CD4-positive, alpha-beta T cell (primary cell): ENCODE results near the gene GATD1. TPM values are rescaled to one million over a fixed set of nuclear protein-coding genes. Genes with fewer than 3 reads are reported as not detected.
"Not testable (repeated sequence)": the region's sequence is repeated elsewhere in the genome, so short reads cannot be mapped to it uniquely, and the experiment has no call there.

Experiments
- ATAC-seq: fragments of 200-7000 bp; cut with Tn5 transposase; one replicate; pipeline ENCODE4 v1.10.0; 2022; ENCODE audit warnings: mild to moderate bottlenecking; ENCODE audit not compliant: poor library complexity
- CTCF ChIA-PET: fragments of 350-600 bp; sonication (Branson Sonifier 250); formaldehyde crosslinking; loops from one replicate; lab custom pipeline; 2021; ENCODE audit warnings: antibody characterized with exemption, inconsistent platforms; lab: Charles Lee
- POLR2A ChIA-PET: fragments of 350-600 bp; sonication (Branson Sonifier 250); formaldehyde crosslinking; loops from one replicate; lab custom pipeline; 2021; ENCODE audit warnings: antibody characterized with exemption, inconsistent platforms; lab: Charles Lee
- DNase-seq, 14 experiments: peaks; one replicate each; pipeline ENCODE4 v3.0.0-alpha.2; 2013 to 2020; ENCODE audit warnings: mixed read lengths in 2 of 14
- H3K27ac ChIP-seq, 2 donors: one replicate each; pipeline versions ENCODE4 v1.5.1 to v1.7.0; 2013; ENCODE audit warnings: low read length in 2 of 2, low read depth in 1 of 2, mild to moderate bottlenecking in 1 of 2
- H3K27me3 ChIP-seq, 2 experiments: 1 replicate in 1 of 2; 2 replicates in 1 of 2; pipeline versions ENCODE4 v1.6.1 to v1.7.0; 2013; ENCODE audit warnings: low read length in 2 of 2, control low read depth in 1 of 2, mild to moderate bottlenecking in 1 of 2, moderate library complexity in 1 of 2; ENCODE audit not compliant: insufficient read depth in 2 of 2, control insufficient read depth in 1 of 2
- H3K36me3 ChIP-seq: one replicate; pipeline ENCODE4 v1.6.1; 2013; ENCODE audit warnings: low read length, control low read depth; ENCODE audit not compliant: insufficient read depth
- H3K4me1 ChIP-seq: one replicate; pipeline ENCODE4 v1.6.1; 2013; ENCODE audit warnings: low read length, control low read depth; ENCODE audit not compliant: insufficient read depth
- H3K4me3 ChIP-seq: one replicate; pipeline ENCODE4 v1.5.1; 2013; ENCODE audit warnings: mild to moderate bottlenecking, low read length, moderate library complexity
- H3K9me3 ChIP-seq, 2 experiments: 1 replicate in 1 of 2; 2 replicates in 1 of 2; pipeline versions ENCODE4 v1.6.1 to v1.7.0; 2013; ENCODE audit warnings: low read length in 2 of 2, mild to moderate bottlenecking in 2 of 2, control low read depth in 1 of 2, moderate library complexity in 1 of 2; ENCODE audit not compliant: control insufficient read depth in 1 of 2, insufficient read depth in 1 of 2
- H3K27ac Mint-ChIP-seq: one replicate; pipeline ENCODE4 v1.8.0; 2020; ENCODE audit warnings: mixed read lengths
- H3K27me3 Mint-ChIP-seq: one replicate; pipeline ENCODE4 v1.8.0; 2021; ENCODE audit warnings: mixed read lengths
- H3K36me3 Mint-ChIP-seq: one replicate; pipeline ENCODE4 v1.8.0; 2021; ENCODE audit warnings: low read depth, mixed read lengths
- H3K4me1 Mint-ChIP-seq: one replicate; pipeline ENCODE4 v1.8.0; 2021; ENCODE audit warnings: low read depth, mixed read lengths
- H3K4me3 Mint-ChIP-seq: one replicate; pipeline ENCODE4 v1.8.0; 2020; ENCODE audit warnings: mild to moderate bottlenecking, mixed read lengths
- H3K9me3 Mint-ChIP-seq: one replicate; pipeline ENCODE4 v1.8.0; 2020; ENCODE audit warnings: mixed read lengths
- intact Hi-C, 2 experiments: fragments of 100-400 bp; cut with DNase I in 1 of 2; cut with micrococcal nuclease in 1 of 2; formaldehyde crosslinking; loops; one replicate each; pipeline versions ENCODE4 v1.15.1 to v1.9.0; 2023 to 2025; cut with DNase I, micrococcal nuclease
- total RNA-seq, 174 experiments: library from RNA in 2 of 174; stranded (reverse) in 2 of 174; gene quantifications; one replicate each; pipeline ENCODE4 v1.2.3 and lab custom pipeline; 2021 to 2026
- TF ChIP-seq, protein P1 (sequence below): fragments of 200-600 bp; IDR thresholded peaks from one replicate; pipeline ENCODE4 v1.8.0; 2022; ENCODE audit warnings: antibody characterized with exemption, mild to moderate bottlenecking

GATD1 gene
- total RNA-seq, 2 experiments from 2014 or later, result 14.7 to 16.1 TPM

DNA sequence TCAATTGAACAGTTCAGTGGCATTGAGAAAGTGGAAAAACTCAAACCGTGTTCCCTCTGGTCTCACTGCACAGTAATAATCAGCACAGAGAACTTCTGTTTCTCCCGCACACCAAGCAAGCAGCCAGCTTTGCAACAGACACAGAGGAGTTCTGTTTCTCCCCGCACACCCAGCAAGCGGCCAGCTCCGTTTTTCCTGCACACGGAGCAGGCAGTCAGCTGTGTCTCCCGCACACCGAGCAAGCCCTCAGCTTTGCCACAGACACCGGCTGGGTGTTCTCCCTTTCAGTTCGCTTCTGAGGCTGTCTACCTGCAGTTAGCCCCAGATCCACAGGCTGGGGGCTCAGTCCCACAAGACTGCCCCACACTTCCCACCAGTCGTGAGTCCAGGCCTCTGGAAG lies 39.9 kb downstream of the GATD1 start:
- POLR2A ChIA-PET, result interaction anchor here (0.9 to 2.4 kb wide), 3 partner anchors 10 to 42 kb away, joined by 3 to 8 read pairs (median 4); partner anchors contain the start of genes DEAF1, TALDO1 and TMEM80
- H3K27ac Mint-ChIP-seq, result peak overlapping the region; percentile 47
- no peaks in the 10 kb centered on the region for H3K36me3 ChIP-seq
- no peaks in the 10 kb centered on the region for H3K36me3 Mint-ChIP-seq
- H3K4me3 Mint-ChIP-seq, result peak overlapping the region; percentile 44
- no peaks in the 10 kb centered on the region for H3K27me3 ChIP-seq
- H3K27ac ChIP-seq, result no peak overlapping the region
- peak; percentile 41 for ATAC-seq
- TF ChIP-seq, protein P1, sequence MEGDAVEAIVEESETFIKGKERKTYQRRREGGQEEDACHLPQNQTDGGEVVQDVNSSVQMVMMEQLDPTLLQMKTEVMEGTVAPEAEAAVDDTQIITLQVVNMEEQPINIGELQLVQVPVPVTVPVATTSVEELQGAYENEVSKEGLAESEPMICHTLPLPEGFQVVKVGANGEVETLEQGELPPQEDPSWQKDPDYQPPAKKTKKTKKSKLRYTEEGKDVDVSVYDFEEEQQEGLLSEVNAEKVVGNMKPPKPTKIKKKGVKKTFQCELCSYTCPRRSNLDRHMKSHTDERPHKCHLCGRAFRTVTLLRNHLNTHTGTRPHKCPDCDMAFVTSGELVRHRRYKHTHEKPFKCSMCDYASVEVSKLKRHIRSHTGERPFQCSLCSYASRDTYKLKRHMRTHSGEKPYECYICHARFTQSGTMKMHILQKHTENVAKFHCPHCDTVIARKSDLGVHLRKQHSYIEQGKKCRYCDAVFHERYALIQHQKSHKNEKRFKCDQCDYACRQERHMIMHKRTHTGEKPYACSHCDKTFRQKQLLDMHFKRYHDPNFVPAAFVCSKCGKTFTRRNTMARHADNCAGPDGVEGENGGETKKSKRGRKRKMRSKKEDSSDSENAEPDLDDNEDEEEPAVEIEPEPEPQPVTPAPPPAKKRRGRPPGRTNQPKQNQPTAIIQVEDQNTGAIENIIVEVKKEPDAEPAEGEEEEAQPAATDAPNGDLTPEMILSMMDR, result no peak
- H3K4me3 ChIP-seq, result peak overlapping the region; percentile 33
- H3K4me1 Mint-ChIP-seq, result peaks cover 16% of the 10 kb centered on the region
- H3K9me3 Mint-ChIP-seq, result no peaks in the 10 kb centered on the region
- intact Hi-C loops, result no loop called here
- H3K27me3 Mint-ChIP-seq, result no peaks in the 10 kb centered on the region
- CTCF ChIA-PET, result no interaction called here
- peaks cover 18% of the 10 kb centered on the region for H3K4me1 ChIP-seq
- no peaks in the 10 kb centered on the region for H3K9me3 ChIP-seq
- peak in 2 of 14 experiments; percentile 21 to 22 for DNase-seq

DNA sequence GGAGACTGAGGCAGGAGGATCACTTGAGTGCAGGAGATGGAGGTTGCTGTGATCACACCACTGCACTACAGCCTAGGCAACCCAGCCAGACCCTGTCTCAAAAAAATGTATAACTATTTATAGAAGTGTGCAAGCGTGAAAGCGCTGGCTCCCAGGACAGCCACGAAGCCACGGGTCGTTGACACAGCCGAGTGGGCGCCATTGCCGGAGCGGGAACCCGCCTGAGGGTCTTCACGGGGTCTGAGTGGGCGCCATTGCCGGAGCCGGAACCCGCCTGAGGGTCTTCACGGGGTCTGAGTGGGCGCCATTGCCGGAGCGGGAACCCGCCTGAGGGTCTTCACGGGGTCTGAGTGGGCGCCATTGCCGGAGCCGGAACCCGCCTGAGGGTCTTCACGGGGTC lies 42.7 kb downstream of the GATD1 start:
- DNase-seq, H3K27ac Mint-ChIP-seq, intact Hi-C loops, H3K9me3 Mint-ChIP-seq, H3K27me3 ChIP-seq, H3K9me3 ChIP-seq, CTCF ChIA-PET, H3K36me3 ChIP-seq, H3K36me3 Mint-ChIP-seq, POLR2A ChIA-PET, H3K27me3 Mint-ChIP-seq, ATAC-seq, H3K4me3 Mint-ChIP-seq, H3K27ac ChIP-seq, H3K4me3 ChIP-seq: not testable (repeated sequence)
- H3K4me1 ChIP-seq, result peaks cover 18% of the 10 kb centered on the region
- peaks cover 16% of the 10 kb centered on the region for H3K4me1 Mint-ChIP-seq

DNA sequence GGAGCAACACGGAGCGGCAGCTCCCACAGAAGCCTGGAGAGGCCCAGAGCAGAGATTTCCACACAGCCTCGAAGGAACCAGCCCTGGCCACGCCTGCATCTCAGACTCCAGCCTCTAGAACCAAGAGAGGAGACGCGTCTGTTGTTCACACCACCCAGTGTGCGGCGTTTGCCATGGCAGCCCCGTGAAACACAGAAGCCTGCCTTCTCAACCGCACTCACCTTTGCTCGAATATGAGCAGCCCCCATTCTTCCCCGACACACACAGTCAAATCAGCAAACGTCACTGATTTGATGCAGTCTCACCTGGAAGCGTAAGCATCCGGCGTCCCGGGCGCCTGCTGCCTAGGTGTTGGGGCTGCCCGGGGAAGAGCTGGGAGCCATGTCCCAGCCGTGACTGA lies 44.2 kb downstream of the GATD1 start:
- no peaks in the 10 kb centered on the region for H3K9me3 Mint-ChIP-seq
- DNase-seq (no peak), ATAC-seq (no peak)
- no peaks in the 10 kb centered on the region for H3K36me3 ChIP-seq
- H3K4me3 ChIP-seq, result no peak overlapping the region
- ChIA-PET POLR2A (no interaction called here), CTCF (no interaction called here)
- no peaks in the 10 kb centered on the region for H3K27me3 ChIP-seq
- TF ChIP-seq, protein P1, result no peak
- H3K36me3 Mint-ChIP-seq, result no peaks in the 10 kb centered on the region
- no peak overlapping the region for H3K27ac ChIP-seq
- H3K4me3 Mint-ChIP-seq, result no peak overlapping the region
- no peaks in the 10 kb centered on the region for H3K27me3 Mint-ChIP-seq
- intact Hi-C loops, result no loop called here
- H3K9me3 ChIP-seq, result no peaks in the 10 kb centered on the region
- peaks cover 10% of the 10 kb centered on the region for H3K4me1 Mint-ChIP-seq
- H3K27ac Mint-ChIP-seq, result no peak overlapping the region
- H3K4me1 ChIP-seq, result peaks cover 16% of the 10 kb centered on the region

DNA sequence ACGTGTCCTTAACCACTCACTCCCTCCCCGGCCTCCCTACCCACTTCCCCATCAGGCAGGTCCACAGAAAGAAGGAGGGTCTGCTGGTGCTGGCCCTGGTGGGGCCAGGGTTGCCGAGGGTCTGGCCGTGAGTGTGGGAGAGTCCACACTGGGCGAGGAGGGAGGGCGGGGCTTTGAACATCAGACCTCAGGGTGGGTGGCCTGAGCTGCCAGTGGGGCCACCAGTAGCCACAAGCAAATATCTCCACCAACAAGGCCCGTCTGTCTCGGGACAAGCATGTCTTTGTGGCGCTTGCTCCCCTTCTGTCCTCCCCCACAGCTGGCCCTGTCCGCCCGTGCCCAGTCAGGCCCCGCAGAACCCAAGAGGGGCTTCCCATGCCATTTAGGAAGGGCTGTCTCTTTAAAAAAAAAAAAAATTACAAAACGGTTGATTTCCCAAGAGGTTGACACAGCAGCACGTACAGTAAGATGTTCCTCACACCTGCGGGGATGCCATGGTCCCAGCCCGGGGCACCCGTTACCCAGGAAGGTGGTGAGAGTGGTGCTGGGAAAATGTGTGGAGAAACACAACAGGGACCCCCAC lies 47.7 kb downstream of the GATD1 start:
- Mint-ChIP-seq H3K27me3 (no peaks in the 10 kb centered on the region), H3K27ac (no peak overlapping the region), H3K36me3 (no peaks in the 10 kb centered on the region), H3K4me1 (no peaks in the 10 kb centered on the region), H3K4me3 (no peak overlapping the region), H3K9me3 (no peaks in the 10 kb centered on the region)
- Histone ChIP-seq H3K27ac (no peak overlapping the region), H3K27me3 (no peaks in the 10 kb centered on the region), H3K9me3 (no peaks in the 10 kb centered on the region), H3K4me1 (peaks cover 34% of the 10 kb centered on the region), H3K36me3 (no peaks in the 10 kb centered on the region), H3K4me3 (no peak overlapping the region)
- POLR2A ChIA-PET, result no interaction called here
- intact Hi-C loops, result loop anchor here (2.0 to 5.0 kb wide), 2 partner anchors 35 to 37 kb away; no protein-coding TSS in a partner anchor
- CTCF ChIA-PET, result no interaction called here
- TF ChIP-seq, protein P1, result no peak
- ATAC-seq, result no peak
- DNase-seq, result peak in 1 of 14 experiments; percentile 28
